Mammary epithelial cell (primary cell): ENCODE results near the gene ELOVL7.

Source experiments
- CTCF ChIP-seq, 2 donors: IDR thresholded peaks in 1 of 2; conservative IDR thresholded peaks in 1 of 2; 2 replicates each; pipeline ENCODE4 v1.5.1; 2011 to 2012; ENCODE audit warnings: inconsistent platforms in 2 of 2, low read length in 2 of 2, mild to moderate bottlenecking in 2 of 2, control low read depth in 1 of 2, low read depth in 1 of 2; ENCODE audit not compliant: insufficient read depth in 1 of 2; ENCODE audit errors: extremely low read depth in 1 of 2
- EZH2 ChIP-seq: IDR thresholded peaks from 2 replicates; pipeline ENCODE4 v1.6.1; 2012; ENCODE audit warnings: low read length, inconsistent platforms, borderline replicate concordance

- TF ChIP-seq CTCF (conservative IDR thresholded peaks at IDR 0.05 in 1 of 2, IDR thresholded peaks at IDR 0.05 in 1 of 2; ENCODE audit: extremely low read depth in 1 of 2, insufficient read depth in 1 of 2, low read depth in 1 of 2, low read length in 2 of 2) (no peak), EZH2 (no peak)
These were observed 116.9 kb downstream of the ELOVL7 start for GRCh38 chr5:60727033-60727679.
